Activated CD8-positive, alpha-beta T cell treated with anti-CD3 and anti-CD28 coated beads for 36 hours (primary cell): ENCODE data around the gene CAMK2G. TPM values are rescaled to one million over a fixed set of nuclear protein-coding genes. Genes with fewer than 3 reads are reported as not detected.

ENCODE experiments used
- ATAC-seq: fragments of 200-7000 bp; cut with Tn5 transposase; one replicate; pipeline ENCODE4 v1.10.0; 2021; ENCODE audit warnings: mild to moderate bottlenecking, moderate library complexity
- CTCF ChIA-PET: fragments of 350-600 bp; sonication (Branson Sonifier 250); formaldehyde crosslinking; loops from one replicate; lab custom pipeline; 2021; ENCODE audit warnings: antibody characterized with exemption; lab: Charles Lee
- POLR2A ChIA-PET: fragments of 350-600 bp; sonication (Branson Sonifier 250); formaldehyde crosslinking; loops from one replicate; lab custom pipeline; 2021; ENCODE audit warnings: antibody characterized with exemption; lab: Charles Lee
- DNase-seq: peaks from one replicate; pipeline ENCODE4 v3.0.0-alpha.2; 2020
- H3K27ac Mint-ChIP-seq: one replicate; pipeline ENCODE4 v1.8.0; 2021; ENCODE audit warnings: mild to moderate bottlenecking, mixed read lengths
- H3K27me3 Mint-ChIP-seq: one replicate; pipeline ENCODE4 v1.8.0; 2021; ENCODE audit warnings: mixed read lengths
- H3K36me3 Mint-ChIP-seq: one replicate; pipeline ENCODE4 v1.8.0; 2021; ENCODE audit warnings: low read depth, mixed read lengths
- H3K4me1 Mint-ChIP-seq: one replicate; pipeline ENCODE4 v1.8.0; 2021; ENCODE audit warnings: low read depth, mixed read lengths
- H3K4me3 Mint-ChIP-seq: one replicate; pipeline ENCODE4 v1.8.0; 2021; ENCODE audit warnings: mild to moderate bottlenecking, moderate library complexity, mixed read lengths
- H3K9me3 Mint-ChIP-seq: one replicate; pipeline ENCODE4 v1.8.0; 2021; ENCODE audit warnings: mixed read lengths
- intact Hi-C: fragments of 100-400 bp; cut with micrococcal nuclease; formaldehyde crosslinking; loops from one replicate; pipeline ENCODE4 v1.10.0; 2022
- total RNA-seq, 2 experiments: library from RNA; stranded (reverse); gene quantifications; one replicate each; pipeline ENCODE4 v1.2.3, GENCODE V29; 2021
- TF ChIP-seq, protein P1 (sequence below): fragments of 200-600 bp; IDR thresholded peaks from one replicate; pipeline ENCODE4 v1.8.0; 2022; ENCODE audit warnings: antibody characterized with exemption, mild to moderate bottlenecking

Gene CAMK2G
- total RNA-seq, 2 experiments from 2014 or later: 17.8 to 18.5 TPM

- intact Hi-C loops: no loop called here
Observed at GRCh38 chr10:73769396-73769795, 105.0 kb downstream of the CAMK2G start.

GRCh38 chr10:73768881-73769280 lies 105.5 kb downstream of the CAMK2G start:
- intact Hi-C loops: no loop called here
- POLR2A ChIA-PET: interaction anchor here (0.6 to 8.7 kb wide), 7 partner anchors 9 to 34 kb away, joined by 3 to 112 read pairs (median 3); partner anchors contain the start of genes CHCHD1, SEC24C and ZSWIM8

More at GRCh38 chr10:73769396-73769795, 105.0 kb downstream of the CAMK2G start:
- TF ChIP-seq, protein P1, sequence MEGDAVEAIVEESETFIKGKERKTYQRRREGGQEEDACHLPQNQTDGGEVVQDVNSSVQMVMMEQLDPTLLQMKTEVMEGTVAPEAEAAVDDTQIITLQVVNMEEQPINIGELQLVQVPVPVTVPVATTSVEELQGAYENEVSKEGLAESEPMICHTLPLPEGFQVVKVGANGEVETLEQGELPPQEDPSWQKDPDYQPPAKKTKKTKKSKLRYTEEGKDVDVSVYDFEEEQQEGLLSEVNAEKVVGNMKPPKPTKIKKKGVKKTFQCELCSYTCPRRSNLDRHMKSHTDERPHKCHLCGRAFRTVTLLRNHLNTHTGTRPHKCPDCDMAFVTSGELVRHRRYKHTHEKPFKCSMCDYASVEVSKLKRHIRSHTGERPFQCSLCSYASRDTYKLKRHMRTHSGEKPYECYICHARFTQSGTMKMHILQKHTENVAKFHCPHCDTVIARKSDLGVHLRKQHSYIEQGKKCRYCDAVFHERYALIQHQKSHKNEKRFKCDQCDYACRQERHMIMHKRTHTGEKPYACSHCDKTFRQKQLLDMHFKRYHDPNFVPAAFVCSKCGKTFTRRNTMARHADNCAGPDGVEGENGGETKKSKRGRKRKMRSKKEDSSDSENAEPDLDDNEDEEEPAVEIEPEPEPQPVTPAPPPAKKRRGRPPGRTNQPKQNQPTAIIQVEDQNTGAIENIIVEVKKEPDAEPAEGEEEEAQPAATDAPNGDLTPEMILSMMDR: no peak
- H3K27ac Mint-ChIP-seq: peak overlapping the region; percentile 9
- H3K4me3 Mint-ChIP-seq: no peak overlapping the region
- no peaks in the 10 kb centered on the region for H3K9me3 Mint-ChIP-seq
- ATAC-seq (no peak), DNase-seq (no peak)
- CTCF ChIA-PET: interaction anchor here (1.3 to 2.5 kb wide), 6 partner anchors 10 to 53 kb away, joined by 3 to 25 read pairs (median 11); partner anchors contain the start of genes CHCHD1 and SEC24C
- H3K36me3 Mint-ChIP-seq: peaks cover 79% of the 10 kb centered on the region
- H3K27me3 Mint-ChIP-seq: no peaks in the 10 kb centered on the region
- peaks cover 28% of the 10 kb centered on the region for H3K4me1 Mint-ChIP-seq
- POLR2A ChIA-PET: interaction anchor here (0.6 to 8.7 kb wide), 8 partner anchors 10 to 396 kb away, joined by 3 to 112 read pairs (median 3); partner anchors contain the start of genes CHCHD1 and ZSWIM8

DNA sequence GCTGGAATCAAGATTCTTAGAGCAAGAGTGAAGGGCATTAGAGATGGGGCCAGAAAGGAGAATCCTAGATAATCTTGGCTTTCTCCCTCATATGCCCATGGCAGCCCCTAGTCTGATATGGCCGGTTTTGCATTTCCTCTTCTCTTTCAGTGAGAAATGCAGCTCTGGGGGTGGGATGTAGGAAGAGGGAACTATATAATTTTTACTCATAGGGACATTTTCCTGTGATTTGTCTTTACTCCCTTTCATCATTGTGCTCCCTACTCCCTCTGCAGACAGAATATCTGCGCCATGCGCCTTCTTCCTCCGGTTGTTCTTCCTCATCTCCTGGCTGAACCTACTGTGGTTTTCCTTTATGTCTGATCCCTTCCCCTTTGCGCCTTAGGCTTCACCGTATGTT lies 109.3 kb downstream of the CAMK2G start:
- H3K27me3 Mint-ChIP-seq: no peaks in the 10 kb centered on the region
- intact Hi-C loops: no loop called here
- H3K27ac Mint-ChIP-seq: peak overlapping the region; percentile 14
- CTCF ChIA-PET: no interaction called here
- ATAC-seq (no peak), DNase-seq (no peak)
- no peak overlapping the region for H3K4me3 Mint-ChIP-seq
- no peaks in the 10 kb centered on the region for H3K9me3 Mint-ChIP-seq
- TF ChIP-seq, protein P1: no peak
- peaks cover 65% of the 10 kb centered on the region for H3K36me3 Mint-ChIP-seq
- POLR2A ChIA-PET: no interaction called here
- H3K4me1 Mint-ChIP-seq: peaks cover 40% of the 10 kb centered on the region

More at GRCh38 chr10:73768881-73769280, 105.5 kb downstream of the CAMK2G start:
- DNase-seq (peak; percentile 76), ATAC-seq (peak; percentile 34)
- CTCF ChIA-PET: interaction anchor here (0.6 to 2.5 kb wide), 9 partner anchors 11 to 53 kb away, joined by 3 to 25 read pairs (median 7); partner anchors contain the start of genes CHCHD1 and SEC24C
- Mint-ChIP-seq H3K9me3 (no peaks in the 10 kb centered on the region), H3K27ac (peak overlapping the region; percentile 13), H3K36me3 (peaks cover 76% of the 10 kb centered on the region), H3K4me1 (peaks cover 28% of the 10 kb centered on the region), H3K4me3 (no peak overlapping the region), H3K27me3 (no peaks in the 10 kb centered on the region)
- TF ChIP-seq, protein P1: peak; percentile 45

GRCh38 chr10:73763343-73763742 lies 111.0 kb downstream of the CAMK2G start:
- no peak for ATAC-seq
- no peaks in the 10 kb centered on the region for H3K27me3 Mint-ChIP-seq
- H3K36me3 Mint-ChIP-seq: peaks cover 60% of the 10 kb centered on the region
- TF ChIP-seq, protein P1: no peak
- no peak for DNase-seq
- peak overlapping the region; percentile 58 for H3K27ac Mint-ChIP-seq
- H3K4me3 Mint-ChIP-seq: no peak overlapping the region
- no peaks in the 10 kb centered on the region for H3K9me3 Mint-ChIP-seq
- POLR2A ChIA-PET: interaction anchor here (1.2 to 3.2 kb wide), 3 partner anchors 9 to 31 kb away, joined by 3 to 30 read pairs (median 4); a partner anchor contains a TSS
- CTCF ChIA-PET: interaction anchor here (1.0 to 3.0 kb wide), 4 partner anchors 9 to 20 kb away, joined by 3 to 14 read pairs (median 4); a partner anchor contains a TSS
- H3K4me1 Mint-ChIP-seq: peaks cover 47% of the 10 kb centered on the region
- intact Hi-C loops: no loop called here

- H3K9me3 Mint-ChIP-seq: no peaks in the 10 kb centered on the region
- H3K27ac Mint-ChIP-seq: peak overlapping the region; percentile 58
- no peak overlapping the region for H3K4me3 Mint-ChIP-seq
- DNase-seq: no peak
- peaks cover 51% of the 10 kb centered on the region for H3K4me1 Mint-ChIP-seq
- POLR2A ChIA-PET: interaction anchor here (0.5 to 3.2 kb wide), 5 partner anchors 9 to 168 kb away, joined by 3 to 30 read pairs (median 4); a partner anchor contains a TSS
- CTCF ChIA-PET: interaction anchor here (1.0 to 3.0 kb wide), 4 partner anchors 10 to 117 kb away, joined by 3 to 14 read pairs (median 4); a partner anchor contains a TSS
- no peak for ATAC-seq
- intact Hi-C loops: no loop called here
- TF ChIP-seq, protein P1: no peak
- no peaks in the 10 kb centered on the region for H3K27me3 Mint-ChIP-seq
- H3K36me3 Mint-ChIP-seq: peaks cover 60% of the 10 kb centered on the region
Observed at GRCh38 chr10:73762915-73763314, 111.4 kb downstream of the CAMK2G start.
